ENCODE results near the gene VMAC.

Gene VMAC

DNA sequence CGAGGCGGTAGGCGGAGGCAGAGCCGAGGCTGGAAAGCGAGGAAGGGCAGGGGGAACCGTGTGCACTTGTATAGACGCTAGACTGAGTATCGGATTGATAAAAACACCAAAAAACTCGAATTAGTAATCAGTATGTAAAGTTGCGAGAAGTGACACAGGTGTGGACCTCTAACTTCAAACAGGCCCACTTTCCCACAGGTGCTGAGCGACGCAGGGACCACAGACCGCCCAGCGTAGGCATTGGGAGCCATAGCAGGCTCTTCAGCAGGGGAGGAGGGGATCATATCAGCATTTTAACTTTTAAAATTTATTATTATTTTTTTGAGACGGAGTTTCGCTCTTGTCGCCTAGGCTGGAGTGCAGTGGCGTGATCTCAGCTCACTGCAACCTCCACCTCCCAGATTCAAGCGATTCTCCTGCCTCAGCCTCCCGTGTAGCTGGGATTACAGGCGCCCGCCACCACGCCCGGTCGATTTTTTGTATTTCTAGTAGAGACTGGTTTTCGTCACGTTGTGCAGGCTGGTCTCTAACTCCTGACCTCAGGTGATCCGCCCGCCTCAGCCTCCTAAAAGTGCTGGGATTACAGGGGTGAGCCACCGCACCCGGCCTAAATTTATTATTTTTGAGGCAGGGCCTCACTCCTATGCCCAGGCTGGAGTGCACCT lies 574 bp downstream of the VMAC start:
- no peak for DNase-seq

DNA sequence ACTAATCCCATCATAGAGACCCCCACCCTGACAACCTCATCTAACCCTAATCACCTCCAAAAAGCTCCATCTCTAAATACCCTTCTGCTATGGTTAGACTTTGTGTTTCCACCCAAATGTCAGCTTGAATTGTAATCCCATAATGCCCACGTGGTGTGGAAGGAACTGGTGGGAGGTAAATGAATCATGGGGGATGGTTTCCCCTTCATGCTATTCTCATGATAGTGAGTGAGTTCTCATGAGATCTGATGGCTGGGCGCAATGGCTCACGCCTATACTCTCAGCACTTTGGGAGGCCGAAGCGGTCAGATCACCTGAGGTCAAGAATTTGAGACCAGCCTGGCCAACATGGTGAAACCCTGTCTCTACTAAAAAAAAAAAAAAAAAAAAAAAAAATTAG lies 2.6 kb downstream of the VMAC start:
- DNase-seq: no peak

DNA sequence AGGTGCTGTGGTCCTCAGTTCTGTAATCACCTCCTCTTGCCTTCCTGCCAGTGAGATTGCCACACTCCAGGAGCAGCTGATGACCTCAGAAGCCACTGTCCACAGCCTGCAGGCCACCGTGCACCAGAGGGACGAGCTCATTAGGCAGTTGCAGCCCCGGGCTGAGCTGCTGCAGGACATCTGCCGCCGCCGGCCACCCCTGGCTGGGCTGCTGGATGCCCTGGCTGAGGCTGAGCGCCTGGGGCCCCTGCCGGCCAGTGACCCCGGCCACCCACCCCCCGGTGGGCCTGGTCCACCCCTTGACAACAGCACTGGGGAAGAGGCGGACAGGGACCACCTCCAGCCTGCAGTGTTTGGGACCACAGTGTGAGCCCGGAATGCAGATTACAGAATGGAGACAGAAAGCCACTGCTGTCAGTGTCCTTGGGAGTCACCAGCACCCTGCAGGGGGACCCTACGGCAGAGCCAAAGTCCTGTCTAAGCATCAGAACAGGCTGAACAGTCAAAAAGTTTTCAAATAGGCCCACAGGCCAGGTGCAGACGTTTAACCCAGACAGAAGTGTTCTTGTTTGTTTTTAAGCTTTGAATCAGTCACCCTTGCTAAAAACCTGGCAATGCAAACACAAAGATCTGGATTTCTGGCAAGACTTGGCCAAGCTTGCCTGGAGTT lies 4.2 kb downstream of the VMAC start:
- no peak for DNase-seq

DNA sequence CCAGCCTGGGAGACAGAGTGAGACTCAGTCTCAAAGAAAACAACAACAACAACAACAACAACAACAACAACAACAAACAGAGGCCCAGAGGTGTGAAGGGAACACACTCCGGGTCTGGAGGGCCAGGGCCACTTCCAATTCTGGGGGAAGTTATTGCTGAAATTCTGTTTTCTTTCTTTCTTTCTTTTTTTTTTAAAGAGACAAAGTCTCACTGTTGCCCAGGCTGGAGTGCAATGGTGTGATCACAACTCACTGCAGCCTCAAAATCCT lies 5.9 kb downstream of the VMAC start:
- no peak for DNase-seq

DNA sequence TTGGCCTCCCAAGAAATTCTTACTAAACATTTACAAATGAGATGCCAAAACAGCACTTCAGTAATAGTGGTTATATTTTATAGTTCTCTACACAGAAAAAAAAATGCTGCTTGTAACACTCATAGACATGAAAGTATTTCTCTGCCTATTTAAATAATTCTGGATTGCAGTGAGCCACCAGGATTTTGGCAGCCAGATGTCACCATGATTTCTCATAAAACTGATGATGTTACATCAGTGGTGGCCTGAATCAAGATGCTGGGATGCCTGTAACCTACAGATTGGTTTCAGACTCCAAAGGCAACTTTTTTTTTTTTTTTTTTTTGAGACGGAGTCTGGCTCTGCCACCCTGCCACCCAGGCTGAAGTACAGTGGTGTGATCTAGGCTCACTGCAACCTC lies 6.7 kb downstream of the VMAC start:
- no peak for DNase-seq

DNA sequence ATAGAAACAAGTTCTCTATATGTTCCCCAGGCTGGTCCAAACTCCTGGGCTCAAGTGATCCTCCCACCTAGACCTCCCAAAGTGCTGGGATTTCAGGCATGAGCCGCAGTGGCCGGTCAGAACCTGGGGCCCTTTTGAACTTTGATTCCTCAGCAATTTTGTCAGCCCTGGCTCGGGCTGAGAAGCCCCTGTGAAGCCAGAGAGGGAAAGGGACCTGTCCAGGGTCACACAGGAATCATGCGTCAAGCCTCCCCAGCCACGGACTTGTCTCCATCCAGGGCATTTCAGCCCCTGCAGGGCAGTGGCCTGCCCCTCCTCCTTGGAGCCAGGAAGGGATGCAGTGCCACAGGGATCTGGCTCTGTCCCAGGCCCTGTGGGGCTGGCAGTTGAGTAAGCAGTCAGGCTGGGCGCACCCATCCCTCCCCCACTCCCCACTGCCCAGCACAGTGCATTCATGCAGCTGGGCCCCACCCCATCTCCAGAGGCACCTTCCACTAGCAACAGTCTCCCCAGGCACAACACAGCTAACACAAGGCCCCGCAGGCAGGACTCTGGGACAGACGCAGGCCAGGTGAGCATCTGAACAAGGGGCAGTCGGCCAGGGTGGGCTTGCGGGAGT lies 9.2 kb downstream of the VMAC start, which contains the start of gene CAPS:
Gene CAPS (plus strand): TSS at position 516 of the 619 bp plus-strand sequence. CDS start 153 bp downstream, outside the sequence.
- no peak for DNase-seq

DNA sequence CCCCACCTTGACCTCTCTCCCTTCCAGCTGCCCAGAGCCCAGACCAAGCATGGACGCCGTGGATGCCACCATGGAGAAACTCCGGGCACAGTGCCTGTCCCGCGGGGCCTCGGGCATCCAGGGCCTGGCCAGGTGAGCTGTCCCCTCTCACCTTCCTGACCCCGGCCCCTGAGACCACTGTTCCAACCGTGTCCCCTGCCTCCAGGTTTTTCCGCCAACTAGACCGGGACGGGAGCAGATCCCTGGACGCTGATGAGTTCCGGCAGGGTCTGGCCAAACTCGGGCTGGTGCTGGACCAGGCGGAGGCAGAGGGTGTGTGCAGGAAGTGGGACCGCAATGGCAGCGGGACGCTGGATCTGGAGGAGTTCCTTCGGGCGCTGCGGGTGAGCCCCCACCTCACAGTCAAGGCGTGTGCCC lies 9.7 kb downstream of the VMAC start:
- DNase-seq: no peak

DNA sequence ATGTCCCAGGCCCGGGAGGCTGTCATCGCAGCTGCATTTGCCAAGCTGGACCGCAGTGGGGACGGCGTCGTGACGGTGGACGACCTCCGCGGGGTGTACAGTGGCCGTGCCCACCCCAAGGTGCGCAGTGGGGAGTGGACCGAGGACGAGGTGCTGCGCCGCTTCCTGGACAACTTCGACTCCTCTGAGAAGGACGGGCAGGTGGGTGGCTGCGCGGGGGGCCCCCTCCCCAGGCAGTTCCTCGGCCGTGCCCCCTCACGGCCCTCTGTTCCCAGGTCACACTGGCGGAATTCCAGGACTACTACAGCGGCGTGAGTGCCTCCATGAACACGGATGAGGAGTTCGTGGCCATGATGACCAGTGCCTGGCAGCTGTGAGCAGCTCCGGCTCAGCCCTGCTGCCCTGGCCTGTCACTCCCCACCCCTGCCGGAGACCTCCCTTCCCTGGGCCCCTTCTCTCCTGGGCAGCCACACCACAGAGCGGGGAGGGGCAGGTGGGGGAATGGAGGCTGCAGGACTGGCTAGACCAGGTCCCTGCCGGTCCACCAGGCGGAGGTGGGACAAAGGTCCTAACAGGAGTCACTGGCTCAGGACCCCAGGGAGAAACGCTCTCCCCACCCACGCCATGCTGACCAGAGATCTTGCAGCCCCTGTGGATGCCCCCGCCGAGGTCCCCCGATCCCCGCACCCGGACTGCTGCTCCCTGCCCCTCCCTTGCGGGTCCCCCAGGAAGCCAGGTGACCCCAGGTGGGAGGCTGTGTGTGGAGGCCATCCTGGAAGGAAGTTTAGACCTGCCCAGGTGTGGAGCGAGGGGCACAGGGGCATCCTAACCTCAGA lies 10.5 kb downstream of the VMAC start:
- no peak for DNase-seq

DNA sequence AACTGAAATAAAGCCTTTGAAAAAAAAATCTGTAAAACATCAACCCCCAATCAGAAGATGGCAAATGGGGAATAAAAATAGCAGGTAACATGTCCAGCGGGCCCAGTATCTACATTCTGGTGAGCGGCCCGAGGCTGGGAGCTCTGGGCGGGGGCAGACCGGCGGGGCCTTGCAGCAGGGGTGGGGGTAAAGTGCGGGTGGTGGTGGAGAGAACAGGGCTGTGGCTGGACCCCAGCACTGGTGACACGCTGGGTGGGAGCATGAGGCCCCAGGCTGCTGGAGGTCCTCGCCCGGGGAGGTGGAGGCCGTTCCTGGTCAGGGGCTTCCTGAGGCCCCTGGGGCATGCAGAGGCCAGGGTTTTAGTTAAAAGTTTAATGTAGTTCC lies 11.1 kb downstream of the VMAC start:
- DNase-seq: no peak

DNA sequence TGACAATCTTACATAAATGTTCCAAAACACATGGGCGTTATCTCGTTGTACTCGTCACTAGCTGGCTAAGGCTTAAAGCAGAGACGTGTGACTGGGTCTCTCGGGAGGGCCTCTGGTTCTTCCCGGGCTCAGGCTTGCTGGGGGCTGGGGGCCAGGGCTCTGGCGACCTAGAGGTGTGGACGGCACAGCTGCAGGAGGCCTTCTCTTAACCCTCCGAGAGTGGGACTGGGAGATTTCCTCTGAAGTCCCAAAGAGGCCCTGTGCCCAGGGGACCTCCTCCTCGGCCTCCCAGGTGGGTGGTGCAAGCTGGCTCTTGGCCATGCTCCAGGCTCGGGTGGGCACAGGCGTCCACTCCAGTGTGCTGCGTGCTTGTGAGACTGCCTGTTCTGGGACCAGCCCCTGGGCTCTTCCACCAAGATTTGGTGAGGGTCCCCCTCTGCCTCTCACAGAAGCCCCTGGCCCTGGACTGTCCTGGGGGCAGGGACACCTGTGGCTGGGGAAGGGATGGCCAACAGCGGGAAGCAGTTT lies 11.6 kb downstream of the VMAC start:
- no peak for DNase-seq

DNA sequence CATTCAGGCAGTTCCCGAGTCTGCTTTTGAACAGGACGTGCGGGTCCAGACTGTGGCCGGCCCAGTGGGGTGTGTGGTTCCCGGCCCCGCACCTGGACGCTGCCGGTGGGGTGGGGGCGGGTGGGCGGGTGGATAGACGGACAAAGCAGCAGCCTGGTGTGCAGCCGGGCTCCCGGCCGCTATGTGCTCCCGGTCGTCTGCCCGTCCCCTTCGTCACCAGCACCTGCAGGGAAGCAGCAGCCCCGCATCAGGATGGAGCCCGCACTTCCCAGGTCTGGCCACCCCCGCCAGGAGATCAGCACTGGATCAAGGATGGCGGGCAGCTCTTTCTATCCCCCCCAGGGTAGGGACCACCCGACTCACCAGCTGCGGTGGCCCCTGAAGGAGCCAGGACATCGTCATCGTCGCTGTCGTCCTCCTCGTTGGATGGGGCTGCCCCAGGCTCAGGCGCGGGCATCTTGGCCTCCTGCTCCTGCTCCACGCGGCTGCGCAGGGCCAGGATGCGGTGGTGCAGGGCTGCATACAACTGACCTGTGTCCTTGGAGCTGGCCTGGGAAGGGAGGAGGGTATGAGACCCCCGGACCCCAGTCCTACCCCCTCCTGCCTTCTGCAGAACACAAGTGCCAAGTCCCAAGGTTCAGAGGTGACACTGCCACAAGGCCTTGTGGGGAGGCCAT lies 12.9 kb downstream of the VMAC start:
- DNase-seq: no peak

DNA sequence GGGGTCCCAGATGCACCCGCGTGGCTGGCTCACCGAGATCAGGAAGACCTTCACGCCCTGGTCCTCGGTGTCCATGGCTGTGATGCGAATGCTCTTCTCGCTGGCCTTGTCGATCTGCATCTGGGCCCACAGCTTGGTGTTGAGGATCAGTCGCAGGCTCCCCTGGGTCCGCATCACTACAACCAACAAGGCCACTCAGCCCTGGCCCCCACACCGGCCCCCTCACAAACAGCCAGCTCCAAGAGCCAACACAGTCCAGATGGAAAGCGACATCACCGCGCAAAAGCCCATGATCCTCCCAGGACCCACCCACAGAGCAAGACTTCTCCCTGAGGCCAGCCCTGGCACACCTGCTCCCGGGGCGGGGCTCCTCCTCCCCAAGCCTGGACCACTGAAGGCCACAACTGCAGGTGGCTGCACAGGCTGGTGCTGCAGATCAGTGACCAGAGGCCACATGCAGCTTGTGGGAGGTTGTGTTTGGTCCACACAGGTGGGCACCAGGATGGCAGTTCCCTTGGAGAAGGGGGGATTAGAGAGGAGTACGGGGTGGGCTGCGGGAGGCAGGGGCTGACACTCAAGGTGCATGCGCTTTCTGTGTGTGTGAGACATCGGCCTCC lies 13.9 kb downstream of the VMAC start:
- no peak for DNase-seq

DNA sequence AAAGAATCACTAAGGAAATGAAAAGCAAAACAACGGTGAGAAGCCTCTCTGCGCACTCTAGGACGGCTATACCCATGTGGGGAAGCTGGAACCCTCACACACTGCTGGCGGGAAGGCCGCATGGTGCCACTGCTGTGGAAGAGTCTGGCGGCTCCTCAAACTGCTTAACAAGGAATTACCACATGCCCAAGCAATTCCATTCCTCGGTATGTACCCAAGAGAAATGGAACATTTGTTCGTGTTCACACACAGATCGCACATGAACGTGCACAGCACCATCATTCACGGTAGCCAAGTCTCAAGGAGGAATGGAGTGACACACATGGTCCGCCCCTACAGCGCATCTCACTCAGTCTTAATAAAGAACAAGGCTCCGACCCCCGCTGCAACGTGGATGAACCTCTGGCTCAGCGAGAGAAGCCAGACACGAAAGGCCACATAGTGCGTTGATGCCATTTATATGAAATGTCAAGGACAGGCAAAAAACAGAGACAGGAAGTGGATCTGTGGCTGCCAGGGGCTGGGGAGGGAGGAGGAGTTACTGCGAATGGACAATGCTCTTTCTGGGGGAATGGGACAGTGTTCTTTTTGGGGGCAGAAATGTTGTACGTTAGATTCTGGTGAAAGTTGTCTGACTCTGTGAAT lies 17.0 kb downstream of the VMAC start:
- no peak for DNase-seq

DNA sequence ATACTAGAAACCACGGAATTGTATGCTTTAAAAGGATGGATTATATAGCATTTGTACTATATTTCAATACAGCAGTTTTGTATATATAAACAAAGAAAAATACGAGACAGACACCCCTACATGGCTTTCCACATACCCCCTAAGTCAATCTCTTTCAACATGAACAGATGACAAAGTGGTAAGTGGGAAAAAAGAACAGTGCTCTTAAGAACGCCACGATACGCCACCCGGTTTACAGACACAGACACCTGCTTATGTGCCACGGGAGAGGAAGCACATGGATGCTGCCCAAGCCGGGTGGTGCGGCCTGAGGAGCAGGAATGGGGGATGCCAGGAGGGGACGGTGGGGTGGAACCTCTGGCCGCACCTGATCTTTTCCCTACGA lies 17.5 kb downstream of the VMAC start:
- DNase-seq: no peak

DNA sequence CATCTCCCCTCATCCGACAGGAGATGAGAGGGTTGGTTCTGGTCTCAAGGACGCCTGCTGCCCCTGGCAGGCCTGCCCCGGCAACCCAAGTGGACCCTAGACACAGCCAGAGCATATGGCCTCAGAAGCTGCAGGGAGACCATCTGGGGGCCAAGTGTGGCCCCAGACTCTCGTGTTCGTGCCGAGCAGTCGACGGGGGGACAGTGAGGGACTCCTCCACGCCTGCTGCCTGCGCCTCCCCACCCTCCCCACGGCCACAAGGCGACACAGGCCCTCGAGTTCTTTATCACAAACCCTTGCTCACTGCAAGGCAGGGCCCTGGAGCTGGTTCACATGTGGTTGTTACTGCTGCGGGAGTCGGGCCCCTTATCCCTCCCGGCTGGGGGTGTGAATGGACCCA lies 18.7 kb downstream of the VMAC start:
- no peak for DNase-seq

DNA sequence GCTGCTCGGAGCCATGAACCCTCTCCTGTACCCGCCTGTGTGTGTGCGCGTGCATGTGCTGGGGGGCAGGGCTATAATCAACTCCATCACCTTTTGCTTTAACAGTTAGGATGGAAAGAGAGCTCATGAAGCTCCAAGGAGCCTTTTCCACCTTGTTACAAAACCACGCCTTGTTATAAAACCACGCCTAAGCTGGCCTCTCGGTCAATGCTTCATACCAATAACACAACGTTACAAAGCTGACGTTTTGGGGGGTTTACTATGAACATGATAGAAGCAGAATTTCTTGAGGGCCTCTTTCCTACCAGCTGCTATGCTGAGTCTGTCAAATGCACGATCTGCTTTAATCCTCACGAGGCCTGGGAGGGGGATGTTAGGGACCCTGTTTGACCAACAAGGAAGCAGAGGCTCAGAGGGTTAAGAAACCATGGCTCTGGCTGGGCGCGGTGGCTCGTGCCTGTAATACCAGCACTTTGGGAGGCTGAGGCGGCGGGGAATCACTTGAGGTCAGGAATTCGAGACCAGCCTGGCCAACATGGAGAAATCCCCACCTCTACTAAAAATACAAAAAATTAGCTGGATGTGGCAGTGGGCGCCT lies 21.3 kb downstream of the VMAC start:
- no peak for DNase-seq

DNA sequence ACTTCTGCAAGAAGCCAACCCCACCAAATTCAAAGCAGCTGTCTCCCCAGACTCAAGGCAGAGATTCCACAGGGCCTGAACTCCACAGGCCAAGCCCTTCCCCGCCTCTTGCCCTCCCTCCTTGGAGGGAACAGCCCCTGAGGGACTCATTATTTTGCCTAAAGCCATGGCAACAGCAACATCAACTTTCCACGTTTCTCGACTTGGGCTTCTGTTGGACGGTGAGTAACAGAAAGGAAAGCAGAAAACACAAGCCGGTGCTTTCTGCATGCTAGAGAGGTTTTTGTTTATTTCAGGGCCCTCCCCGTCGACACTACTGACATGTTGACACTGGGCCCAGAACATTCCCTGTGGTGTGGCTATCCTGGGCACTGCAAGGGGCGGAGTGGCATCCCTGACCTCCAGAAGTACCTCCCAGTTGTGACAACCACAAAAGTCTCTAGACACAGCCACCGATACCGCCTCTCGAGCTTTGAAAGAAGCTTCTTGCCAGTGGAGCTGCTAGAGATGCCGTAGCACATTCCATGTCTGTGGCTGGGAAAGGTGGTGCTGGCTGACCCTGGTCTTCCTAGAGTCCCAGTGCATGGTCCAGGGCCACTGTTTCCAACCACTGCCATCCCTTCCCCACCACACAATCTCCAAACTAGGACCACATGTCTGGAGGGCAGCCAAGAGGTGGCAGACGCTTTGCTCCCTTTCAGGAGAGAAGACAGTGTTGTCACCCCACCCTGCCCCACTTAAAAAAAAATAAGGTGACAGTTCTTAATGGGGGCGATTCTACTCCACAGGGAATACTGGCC lies 22.2 kb downstream of the VMAC start:
- no peak for DNase-seq

DNA sequence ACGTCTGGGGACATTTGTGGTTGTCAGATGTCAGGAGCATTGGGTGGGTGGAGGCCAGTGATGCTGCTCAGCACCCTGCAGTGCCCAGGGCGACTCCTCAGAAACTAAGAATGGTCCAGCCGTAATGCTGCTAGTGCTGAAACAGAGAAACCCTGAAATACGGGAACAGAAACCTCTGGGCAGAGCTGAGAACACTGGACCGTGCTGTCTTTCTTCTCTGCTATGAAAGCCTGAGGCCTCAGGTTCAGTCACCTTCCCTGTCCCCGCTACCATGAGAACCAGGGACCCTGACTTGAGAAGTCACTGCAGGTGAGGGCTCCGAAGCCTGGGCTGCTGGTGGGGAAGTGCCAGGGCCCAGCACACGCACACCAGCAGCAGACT lies 22.8 kb downstream of the VMAC start:
- no peak for DNase-seq

DNA sequence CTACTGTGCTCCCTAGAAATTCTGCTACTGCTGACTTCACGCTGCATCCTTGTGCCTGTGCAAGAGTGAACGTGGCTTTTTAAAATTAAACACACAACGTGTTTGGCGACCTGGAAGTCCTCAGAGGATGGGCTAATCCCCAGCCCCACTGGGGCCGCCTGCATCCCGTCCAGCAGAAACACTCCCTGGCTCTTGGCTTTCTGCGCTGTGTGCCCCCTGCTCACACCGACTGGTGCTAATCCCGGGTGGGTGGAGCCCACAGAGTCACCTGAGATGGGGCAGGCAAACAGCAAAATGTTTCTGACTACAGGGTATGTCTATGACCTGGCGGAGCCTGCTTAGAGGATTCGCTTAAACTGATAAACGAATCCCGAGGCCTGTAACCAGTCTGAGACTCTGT lies 24.5 kb downstream of the VMAC start:
- DNase-seq: no peak

DNA sequence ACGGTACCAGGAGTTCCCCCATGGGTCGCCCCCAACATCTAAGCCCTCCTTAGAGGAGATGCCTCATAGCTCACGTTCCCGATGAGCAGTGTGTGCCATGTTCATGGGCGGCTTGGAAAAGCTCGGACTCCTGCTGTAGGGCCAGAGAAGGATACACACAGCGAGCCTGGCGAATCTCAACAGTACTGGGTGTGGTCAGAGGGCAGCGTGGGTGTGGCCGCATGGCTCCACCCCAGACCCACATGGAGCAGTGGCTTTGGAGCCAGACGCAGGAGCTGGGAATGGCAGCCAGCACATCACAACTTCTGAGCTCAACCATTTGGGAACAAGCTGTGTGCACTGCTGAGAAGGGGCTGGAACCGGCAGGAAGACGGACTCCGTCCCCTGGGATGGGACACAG lies 25.0 kb downstream of the VMAC start:
- no peak for DNase-seq

DNA sequence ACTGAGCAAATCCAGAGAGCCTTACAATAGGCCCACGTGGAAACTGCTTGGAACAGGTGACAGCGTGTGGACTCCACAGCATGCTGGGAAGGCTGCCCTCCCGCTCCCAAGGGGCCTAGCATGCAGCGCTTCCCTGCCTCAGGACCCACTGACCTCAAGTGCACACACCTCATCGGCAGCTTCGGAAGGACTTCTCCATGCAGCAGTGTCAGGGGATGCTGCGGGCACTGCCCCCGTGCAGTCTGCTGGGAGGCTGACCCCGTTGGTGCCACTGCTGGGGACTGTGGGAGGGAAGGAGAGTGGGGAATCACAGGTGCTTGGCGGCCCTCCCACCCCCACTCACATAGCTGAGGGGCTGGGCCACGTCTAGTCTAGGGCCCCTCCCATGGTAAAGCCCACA lies 26.6 kb downstream of the VMAC start:
- no peak for DNase-seq
